ENCODE data around the gene NCKIPSD. TPM values are rescaled to one million over a fixed set of nuclear protein-coding genes. Genes with fewer than 3 reads are reported as not detected.

The NCKIPSD gene
- total RNA-seq, 1 experiment from 2014 or later, result 46.0 TPM

DNA sequence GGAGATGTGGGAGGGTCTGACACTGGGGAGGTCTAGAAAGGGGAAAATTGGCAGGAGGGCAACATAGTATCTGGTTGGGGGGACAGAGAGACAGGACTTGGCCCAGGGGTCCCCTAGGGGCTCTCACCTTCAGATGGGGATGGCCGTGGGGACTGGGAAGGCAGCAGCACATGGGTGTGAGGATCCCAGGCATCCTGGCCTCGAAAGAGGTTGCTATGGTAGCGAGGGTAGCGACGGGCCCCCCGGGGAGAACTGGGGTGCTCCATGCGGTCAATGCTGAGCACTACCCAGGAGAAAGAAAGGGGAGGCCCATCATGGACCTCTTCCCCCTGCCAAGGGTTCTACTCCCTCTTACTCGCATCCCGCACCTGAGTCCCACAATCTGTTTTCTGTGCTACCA, 38.0 kb downstream of the NCKIPSD start:
- Histone ChIP-seq H4K8ac (replicated peaks; ENCODE audit: insufficient read length, low read depth, low read length) (no peak overlapping the region), H4K5ac (ENCODE audit: insufficient read length, low read depth, low read length) (no peak overlapping the region), H2BK5ac (ENCODE audit: insufficient read length, low read length) (no peak overlapping the region), H3K23me2 (ENCODE audit: insufficient read length, low read depth, low read length, poor library complexity, severe bottlenecking) (no peaks in the 10 kb centered on the region), H3K14ac (ENCODE audit: insufficient read depth, low read length) (no peak overlapping the region), H4K91ac (ENCODE audit: insufficient read length, low read depth, low read length) (no peak overlapping the region), H2BK120ac (ENCODE audit: low read depth, low read length, poor library complexity, severe bottlenecking) (no peak overlapping the region), H2AK5ac (ENCODE audit: insufficient read length, low read length) (no peak overlapping the region), H3K18ac (ENCODE audit: insufficient read length, low read depth, low read length) (no peak overlapping the region), H3K4ac (ENCODE audit: low read depth, low read length) (no peak overlapping the region), H3K79me2 (ENCODE audit: insufficient read depth, low read length) (no peaks in the 10 kb centered on the region), H3K4me2 (ENCODE audit: insufficient read depth, insufficient read length, low read length) (no peak overlapping the region), H3K4me1 (ENCODE audit: insufficient read depth, low read length) (no peaks in the 10 kb centered on the region), H3K23ac (ENCODE audit: insufficient read length, low read depth, low read length) (no peak overlapping the region), H3K9me3 (ENCODE audit: control insufficient read depth, low read depth, low read length) (no peaks in the 10 kb centered on the region), H4K20me1 (ENCODE audit: control insufficient read depth, insufficient read depth, insufficient read length) (peaks cover 2% of the 10 kb centered on the region), H3T11ph (ENCODE audit: low read length) (no peak overlapping the region), H3K56ac (ENCODE audit: insufficient read length, low read depth, low read length) (no peak overlapping the region), H2BK15ac (ENCODE audit: low read depth, low read length) (no peak overlapping the region), H3K9ac (ENCODE audit: extremely low read depth, insufficient read length, low read length) (no peak overlapping the region), H3K27me3 (ENCODE audit: insufficient read depth, low read length) (no peaks in the 10 kb centered on the region), H2BK12ac (ENCODE audit: insufficient read length, low read depth, low read length) (no peak overlapping the region), H3K27ac (ENCODE audit: insufficient read length, low read depth, low read length) (no peak overlapping the region), H2BK20ac (ENCODE audit: low read depth, low read length, poor library complexity, severe bottlenecking) (no peak overlapping the region), H3K79me1 (ENCODE audit: insufficient read depth, low read depth, low read length, poor library complexity, severe bottlenecking) (no peaks in the 10 kb centered on the region), H2AFZ (ENCODE audit: low read length) (no peak overlapping the region)
- peaks cover 23 to 54% (median 54%) of the 10 kb centered on the region in 3 experiments for H3K36me3 Mint-ChIP-seq (ENCODE audit: insufficient read depth in 1 of 3, low read depth in 3 of 3)
- no peaks in the 10 kb centered on the region for H3K4me1 Mint-ChIP-seq
- no peak for DNase-seq
- no peaks in the 10 kb centered on the region for H3K9me3 Mint-ChIP-seq
- no peak overlapping the region for H3K27ac Mint-ChIP-seq
- TF ChIP-seq, protein P1, sequence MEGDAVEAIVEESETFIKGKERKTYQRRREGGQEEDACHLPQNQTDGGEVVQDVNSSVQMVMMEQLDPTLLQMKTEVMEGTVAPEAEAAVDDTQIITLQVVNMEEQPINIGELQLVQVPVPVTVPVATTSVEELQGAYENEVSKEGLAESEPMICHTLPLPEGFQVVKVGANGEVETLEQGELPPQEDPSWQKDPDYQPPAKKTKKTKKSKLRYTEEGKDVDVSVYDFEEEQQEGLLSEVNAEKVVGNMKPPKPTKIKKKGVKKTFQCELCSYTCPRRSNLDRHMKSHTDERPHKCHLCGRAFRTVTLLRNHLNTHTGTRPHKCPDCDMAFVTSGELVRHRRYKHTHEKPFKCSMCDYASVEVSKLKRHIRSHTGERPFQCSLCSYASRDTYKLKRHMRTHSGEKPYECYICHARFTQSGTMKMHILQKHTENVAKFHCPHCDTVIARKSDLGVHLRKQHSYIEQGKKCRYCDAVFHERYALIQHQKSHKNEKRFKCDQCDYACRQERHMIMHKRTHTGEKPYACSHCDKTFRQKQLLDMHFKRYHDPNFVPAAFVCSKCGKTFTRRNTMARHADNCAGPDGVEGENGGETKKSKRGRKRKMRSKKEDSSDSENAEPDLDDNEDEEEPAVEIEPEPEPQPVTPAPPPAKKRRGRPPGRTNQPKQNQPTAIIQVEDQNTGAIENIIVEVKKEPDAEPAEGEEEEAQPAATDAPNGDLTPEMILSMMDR (conservative IDR thresholded peaks at IDR 0.05), result no peak
- no CpG with 5 or more reads among the region's 9 CpGs for WGBS (ENCODE audit: extremely low coverage, insufficient read length, low lambda C conversion rate)
- no peak overlapping the region for H3K4me3 Mint-ChIP-seq
- H3K27me3 Mint-ChIP-seq (ENCODE audit: low read depth), result no peaks in the 10 kb centered on the region

Data from H9 (cell line).